Measurements from ENCODE around the gene NQO2.

DNA sequence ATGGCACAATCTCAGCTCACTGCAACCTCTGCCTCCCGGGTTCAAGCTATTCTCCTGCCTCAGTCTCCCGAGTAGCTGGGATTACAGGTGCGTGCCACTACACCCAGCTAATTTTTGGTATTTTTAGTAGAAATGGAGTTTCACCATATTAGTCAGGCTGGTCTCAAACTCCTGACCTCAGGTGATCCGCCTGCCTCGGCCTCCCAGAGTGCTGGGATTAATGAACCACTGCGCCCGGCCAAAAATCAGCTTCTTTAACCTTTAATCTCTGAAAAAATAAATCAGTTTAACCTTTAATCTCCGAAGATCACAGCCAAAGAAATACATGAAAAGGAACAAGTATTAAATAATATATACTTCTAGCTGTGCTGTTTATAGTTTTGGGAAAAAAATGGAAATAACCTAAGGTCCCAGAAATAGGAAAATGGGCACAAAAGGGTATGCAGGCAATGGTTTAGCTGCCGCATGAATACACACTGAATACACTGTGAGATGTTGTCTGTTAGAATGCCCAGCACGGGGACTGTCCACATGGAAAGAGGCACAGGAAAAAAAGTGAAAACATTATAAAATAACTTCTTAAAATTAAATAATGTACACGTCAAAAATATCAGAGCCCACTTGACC is 1.6 kb downstream of the NQO2 start:
- TF ChIP-seq, protein P1, sequence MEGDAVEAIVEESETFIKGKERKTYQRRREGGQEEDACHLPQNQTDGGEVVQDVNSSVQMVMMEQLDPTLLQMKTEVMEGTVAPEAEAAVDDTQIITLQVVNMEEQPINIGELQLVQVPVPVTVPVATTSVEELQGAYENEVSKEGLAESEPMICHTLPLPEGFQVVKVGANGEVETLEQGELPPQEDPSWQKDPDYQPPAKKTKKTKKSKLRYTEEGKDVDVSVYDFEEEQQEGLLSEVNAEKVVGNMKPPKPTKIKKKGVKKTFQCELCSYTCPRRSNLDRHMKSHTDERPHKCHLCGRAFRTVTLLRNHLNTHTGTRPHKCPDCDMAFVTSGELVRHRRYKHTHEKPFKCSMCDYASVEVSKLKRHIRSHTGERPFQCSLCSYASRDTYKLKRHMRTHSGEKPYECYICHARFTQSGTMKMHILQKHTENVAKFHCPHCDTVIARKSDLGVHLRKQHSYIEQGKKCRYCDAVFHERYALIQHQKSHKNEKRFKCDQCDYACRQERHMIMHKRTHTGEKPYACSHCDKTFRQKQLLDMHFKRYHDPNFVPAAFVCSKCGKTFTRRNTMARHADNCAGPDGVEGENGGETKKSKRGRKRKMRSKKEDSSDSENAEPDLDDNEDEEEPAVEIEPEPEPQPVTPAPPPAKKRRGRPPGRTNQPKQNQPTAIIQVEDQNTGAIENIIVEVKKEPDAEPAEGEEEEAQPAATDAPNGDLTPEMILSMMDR (IDR thresholded peaks at IDR 0.05; ENCODE audit: poor library complexity, severe bottlenecking): no peak
- TF ChIP-seq EZH2 (IDR thresholded peaks at IDR 0.05; ENCODE audit: borderline replicate concordance, insufficient read depth, low read length, poor library complexity, severe bottlenecking) (no peak), POLR2AphosphoS5 (IDR thresholded peaks at IDR 0.05) (no peak), SMC3 (conservative IDR thresholded peaks at IDR 0.05; ENCODE audit: poor library complexity) (no peak), TAF1 (IDR thresholded peaks at IDR 0.05; ENCODE audit: low read depth) (no peak), MXI1 (conservative IDR thresholded peaks at IDR 0.05; ENCODE audit: poor library complexity, severe bottlenecking) (no peak)

Data from neural cell (in vitro differentiated cells).